Stimulated activated CD8-positive, alpha-beta memory T cell treated with anti-CD3 and anti-CD28 coated beads, Interleukin-4, amount 100 ng/mL, for 24 hours (primary cell): Measurements from ENCODE around the gene DYNLRB1.

Experiments
- DNase-seq: peaks from one replicate; pipeline ENCODE4 v3.0.0-alpha.2; 2020; ENCODE audit warnings: low read depth

Gene DYNLRB1

GRCh38 chr20:34558320-34559218, 42.3 kb downstream of the DYNLRB1 start, which contains the start of gene MAP1LC3A:
Gene MAP1LC3A, plus strand, starts transcription at chr20:34558718. Its CDS starts 151 bp downstream, at chr20:34558869.
- DNase-seq = peak; percentile 87

GRCh38 chr20:34559311-34560140, 43.3 kb downstream of the DYNLRB1 start:
- no peak for DNase-seq

GRCh38 chr20:34560141-34560523, 43.9 kb downstream of the DYNLRB1 start:
- DNase-seq = no peak

- DNase-seq = no peak
These were observed 44.4 kb downstream of the DYNLRB1 start for GRCh38 chr20:34560614-34561013.

- DNase-seq = no peak
These were observed 45.4 kb downstream of the DYNLRB1 start for GRCh38 chr20:34561661-34562060.

GRCh38 chr20:34562641-34563040, 46.4 kb downstream of the DYNLRB1 start:
- no peak for DNase-seq

- no peak for DNase-seq
These were observed 48.6 kb downstream of the DYNLRB1 start for GRCh38 chr20:34564833-34565232.

GRCh38 chr20:34566978-34567891, 51.0 kb downstream of the DYNLRB1 start:
- DNase-seq = no peak

GRCh38 chr20:34567892-34568865, 52.0 kb downstream of the DYNLRB1 start:
- DNase-seq = no peak

- DNase-seq = no peak
These were observed 53.4 kb downstream of the DYNLRB1 start for GRCh38 chr20:34569598-34569997.

- no peak for DNase-seq
These were observed 54.7 kb downstream of the DYNLRB1 start for GRCh38 chr20:34570859-34571306.

- DNase-seq = no peak
These were observed 55.5 kb downstream of the DYNLRB1 start for GRCh38 chr20:34571753-34572152.

- DNase-seq = no peak
These were observed 57.5 kb downstream of the DYNLRB1 start for GRCh38 chr20:34573541-34574300.

- no peak for DNase-seq
These were observed 58.2 kb downstream of the DYNLRB1 start for GRCh38 chr20:34574426-34574825.

- no peak for DNase-seq
These were observed 58.6 kb downstream of the DYNLRB1 start for GRCh38 chr20:34574861-34575260.

GRCh38 chr20:34575271-34575670, 59.0 kb downstream of the DYNLRB1 start:
- no peak for DNase-seq

GRCh38 chr20:34575756-34576155, 59.5 kb downstream of the DYNLRB1 start:
- DNase-seq = no peak

GRCh38 chr20:34577061-34577460, 60.8 kb downstream of the DYNLRB1 start:
- DNase-seq = no peak

- DNase-seq = no peak
These were observed 61.8 kb downstream of the DYNLRB1 start for GRCh38 chr20:34578025-34578424.

GRCh38 chr20:34578521-34578920, 62.3 kb downstream of the DYNLRB1 start:
- no peak for DNase-seq
